ENCODE results near the gene MMP28.

DNA sequence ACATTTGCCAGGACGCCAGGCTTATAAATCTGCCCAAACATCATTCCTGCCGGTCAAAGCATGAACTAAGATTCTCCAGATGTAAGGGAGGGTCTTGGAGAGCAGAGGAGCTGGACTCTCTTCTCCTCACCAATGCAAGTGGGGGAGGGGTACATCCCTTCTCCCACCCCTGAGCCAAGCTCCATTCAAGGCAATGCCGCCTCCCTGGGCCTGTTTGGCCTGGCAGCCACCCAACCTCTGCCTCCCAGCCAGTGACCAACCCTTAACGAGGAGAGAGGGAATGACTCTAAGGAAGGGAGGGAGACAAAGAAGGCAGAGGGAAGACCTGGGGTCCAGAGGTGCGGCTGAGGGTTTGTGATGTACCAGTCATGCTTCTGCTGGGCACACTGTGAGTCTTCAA is 20.9 kb downstream of the MMP28 start:
- TF ChIP-seq, protein P1, sequence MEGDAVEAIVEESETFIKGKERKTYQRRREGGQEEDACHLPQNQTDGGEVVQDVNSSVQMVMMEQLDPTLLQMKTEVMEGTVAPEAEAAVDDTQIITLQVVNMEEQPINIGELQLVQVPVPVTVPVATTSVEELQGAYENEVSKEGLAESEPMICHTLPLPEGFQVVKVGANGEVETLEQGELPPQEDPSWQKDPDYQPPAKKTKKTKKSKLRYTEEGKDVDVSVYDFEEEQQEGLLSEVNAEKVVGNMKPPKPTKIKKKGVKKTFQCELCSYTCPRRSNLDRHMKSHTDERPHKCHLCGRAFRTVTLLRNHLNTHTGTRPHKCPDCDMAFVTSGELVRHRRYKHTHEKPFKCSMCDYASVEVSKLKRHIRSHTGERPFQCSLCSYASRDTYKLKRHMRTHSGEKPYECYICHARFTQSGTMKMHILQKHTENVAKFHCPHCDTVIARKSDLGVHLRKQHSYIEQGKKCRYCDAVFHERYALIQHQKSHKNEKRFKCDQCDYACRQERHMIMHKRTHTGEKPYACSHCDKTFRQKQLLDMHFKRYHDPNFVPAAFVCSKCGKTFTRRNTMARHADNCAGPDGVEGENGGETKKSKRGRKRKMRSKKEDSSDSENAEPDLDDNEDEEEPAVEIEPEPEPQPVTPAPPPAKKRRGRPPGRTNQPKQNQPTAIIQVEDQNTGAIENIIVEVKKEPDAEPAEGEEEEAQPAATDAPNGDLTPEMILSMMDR (IDR thresholded peaks at IDR 0.05), result peak in 1 of 6 experiments; percentile 7
- TF ChIP-seq POLR2A (IDR thresholded peaks at IDR 0.05), result peak in 2 of 4 donors; percentile 43 to 48
